Effector CD8-positive, alpha-beta T cell (primary cell): ENCODE measurements around the gene LTC4S.

Experiments
- DNase-seq: peaks from one replicate; lab custom pipeline; 2025; lab: John Stamatoyannopoulos, UW

Gene LTC4S

GRCh38 chr5:179795863-179796833 is 2.4 kb downstream of the LTC4S start:
- peak; percentile 49 for DNase-seq

- no peak for DNase-seq
Observed at GRCh38 chr5:179796877-179797608, 3.3 kb downstream of the LTC4S start.

GRCh38 chr5:179797741-179798140 is 4.0 kb downstream of the LTC4S start:
- no peak for DNase-seq

GRCh38 chr5:179798144-179798770 is 4.5 kb downstream of the LTC4S start:
- no peak for DNase-seq

- no peak for DNase-seq
Observed at GRCh38 chr5:179798771-179799643, 5.2 kb downstream of the LTC4S start.

- DNase-seq: no peak
Observed at GRCh38 chr5:179799644-179799973, 5.8 kb downstream of the LTC4S start.

- no peak for DNase-seq
Observed at GRCh38 chr5:179800071-179800695, 6.4 kb downstream of the LTC4S start.

GRCh38 chr5:179800696-179801201 is 7.0 kb downstream of the LTC4S start:
- no peak for DNase-seq

GRCh38 chr5:179801304-179802206 is 7.8 kb downstream of the LTC4S start:
- DNase-seq: peak; percentile 70

- DNase-seq: no peak
Observed at GRCh38 chr5:179802207-179802883, 8.6 kb downstream of the LTC4S start.

- no peak for DNase-seq
Observed at GRCh38 chr5:179802950-179803562, 9.3 kb downstream of the LTC4S start.

GRCh38 chr5:179803651-179804554 is 10.1 kb downstream of the LTC4S start:
- no peak for DNase-seq

- DNase-seq: no peak
Observed at GRCh38 chr5:179804555-179804947, 10.8 kb downstream of the LTC4S start.

GRCh38 chr5:179805070-179805528 is 11.3 kb downstream of the LTC4S start:
- no peak for DNase-seq

- DNase-seq: no peak
Observed at GRCh38 chr5:179805529-179806249, 11.9 kb downstream of the LTC4S start.

GRCh38 chr5:179806250-179807048 is 12.7 kb downstream of the LTC4S start, which contains the start of gene MGAT4B:
MGAT4B (minus strand) TSS chr5:179806866; CDS start chr5:179806583, 283 bp downstream.
- DNase-seq: no peak
